Measurements from ENCODE around the gene VWC2. TPM values are rescaled to one million over a fixed set of nuclear protein-coding genes. Genes with fewer than 3 reads are reported as not detected.

The VWC2 gene
- total RNA-seq, 1 experiment from 2014 or later = not detected

DNA sequence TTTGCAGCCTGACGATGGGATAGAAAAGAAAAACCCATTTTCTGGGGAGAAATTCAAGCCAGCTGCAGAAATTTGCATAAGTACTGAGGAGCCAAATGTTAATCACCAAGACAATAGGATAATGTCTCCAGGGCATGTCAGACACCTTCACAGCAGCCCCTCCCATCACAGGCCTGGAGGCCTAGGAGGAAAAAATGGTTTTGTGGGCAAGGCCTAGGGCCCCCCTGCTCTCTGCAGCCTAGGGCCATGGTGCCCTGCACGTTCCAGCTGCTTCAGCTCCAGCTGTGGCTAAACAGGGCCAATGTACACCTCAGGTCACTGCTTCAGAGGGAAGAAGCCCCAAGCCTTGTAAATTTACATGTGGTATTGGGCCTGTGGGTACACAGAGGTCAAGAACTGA lies 158.2 kb downstream of the VWC2 start:
- no peak for DNase-seq (ENCODE audit: low read depth)

- no peak for DNase-seq (ENCODE audit: low read depth)
Observed at GRCh38 chr7:49937608-49938007, 164.2 kb downstream of the VWC2 start.
